ENCODE results near the gene HIP1R.

The HIP1R gene

GRCh38 chr12:122830517-122831214 is 4.6 kb upstream of the HIP1R start (continued):
- TF ChIP-seq ZNF654 (tag by site-specific recombination; IDR thresholded peaks at IDR 0.05; ENCODE audit: low read depth) (no peak), GLI4 (tag by site-specific recombination; IDR thresholded peaks at IDR 0.05) (no peak), RBAK (tag by site-specific recombination; IDR thresholded peaks at IDR 0.05) (no peak), SP3 (tag by site-specific recombination; IDR thresholded peaks at IDR 0.05) (peak; percentile 47), PBX3 (CRISPR knock-in tag; IDR thresholded peaks at IDR 0.05) (no peak), ZNF837 (tag by site-specific recombination; IDR thresholded peaks at IDR 0.05) (no peak), KLF10 (tag by site-specific recombination; IDR thresholded peaks at IDR 0.05) (peak; percentile 67; the same call in 1 of the 2 replicates), MYNN (tag by site-specific recombination; IDR thresholded peaks at IDR 0.05; ENCODE audit: borderline replicate concordance) (no peak), ZNF248 (tag by site-specific recombination; IDR thresholded peaks at IDR 0.05) (no peak), ZNF174 (tag by site-specific recombination; IDR thresholded peaks at IDR 0.05) (no peak), ZNF707 (tag by site-specific recombination; IDR thresholded peaks at IDR 0.05) (0 out of 2 replicates have a peak, but pooled peaks have one; percentile 29), GLIS1 (tag by site-specific recombination; IDR thresholded peaks at IDR 0.05) (no peak), ZNF324 (tag by site-specific recombination; IDR thresholded peaks at IDR 0.05) (peak; percentile 82; the same call in 1 of the 2 replicates), ZNF585B (tag by site-specific recombination; IDR thresholded peaks at IDR 0.05) (no peak), ZNF501 (tag by site-specific recombination; IDR thresholded peaks at IDR 0.05) (no peak), ZNF626 (tag by site-specific recombination; IDR thresholded peaks at IDR 0.05) (no peak), ZNF692 (tag by site-specific recombination; IDR thresholded peaks at IDR 0.05) (peak; percentile 37; the same call in 1 of the 2 replicates), ZNF548 (tag by site-specific recombination; IDR thresholded peaks at IDR 0.05) (no peak), ZNF514 (tag by site-specific recombination; IDR thresholded peaks at IDR 0.05) (no peak), KLF8 (tag by site-specific recombination; IDR thresholded peaks at IDR 0.05) (peak; percentile 60), ZNF26 (tag by site-specific recombination; IDR thresholded peaks at IDR 0.05) (no peak; the same call in 1 of the 2 replicates), ZNF37A (tag by site-specific recombination; IDR thresholded peaks at IDR 0.05) (no peak), ZNF677 (tag by site-specific recombination; IDR thresholded peaks at IDR 0.05) (no peak), TRIM28 (IDR thresholded peaks at IDR 0.05; ENCODE audit: borderline replicate concordance, low read length) (no peak), ZNF623 (tag by site-specific recombination; IDR thresholded peaks at IDR 0.05) (peak; percentile 95), AEBP2 (tag by site-specific recombination; IDR thresholded peaks at IDR 0.05; ENCODE audit: borderline replicate concordance) (no peak), ZNF560 (tag by site-specific recombination; IDR thresholded peaks at IDR 0.05; ENCODE audit: borderline replicate concordance) (no peak), ZNF398 (tag by site-specific recombination; IDR thresholded peaks at IDR 0.05) (0 out of 2 replicates have a peak, but pooled peaks have one; percentile 31), ZBTB11 (tag by site-specific recombination; conservative IDR thresholded peaks at IDR 0.05; ENCODE audit: low read depth) (no peak), ZNF600 (tag by site-specific recombination; IDR thresholded peaks at IDR 0.05) (peak; percentile 94), ZSCAN23 (tag by site-specific recombination; IDR thresholded peaks at IDR 0.05) (no peak)

Measured in HEK293 (cell line).